Measurements from ENCODE around the gene P2RY6. TPM values are rescaled to one million over a fixed set of nuclear protein-coding genes. Genes with fewer than 3 reads are reported as not detected.

P2RY6 gene
- total and polyA plus RNA-seq, 10 of the 15 experiments (the other 5 are each of a cell fraction or from before 2014, with no cell fraction given) = 0.05 to 0.90 (median 0.22) TPM; not detected in 4

DNA sequence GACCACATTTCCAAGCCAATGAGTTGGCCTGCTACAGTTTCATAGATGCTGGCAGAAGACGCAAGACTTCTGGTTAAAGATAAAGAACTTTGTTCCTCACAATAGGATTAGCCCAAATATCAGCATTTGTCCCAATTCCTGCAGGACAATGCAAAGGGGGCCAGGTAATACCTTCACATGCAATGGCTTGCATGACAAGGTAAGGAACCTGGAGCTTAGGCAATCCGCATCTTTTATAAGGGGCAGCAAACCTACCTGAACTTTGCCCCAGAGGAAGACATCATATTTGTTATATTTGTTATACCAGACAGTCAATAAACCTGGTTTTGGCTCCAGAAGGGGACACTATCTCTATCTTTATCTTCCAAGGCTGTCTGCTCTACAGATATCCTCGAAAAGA, 5.3 kb downstream of the P2RY6 start (continued):
- TF ChIP-seq, protein P1, sequence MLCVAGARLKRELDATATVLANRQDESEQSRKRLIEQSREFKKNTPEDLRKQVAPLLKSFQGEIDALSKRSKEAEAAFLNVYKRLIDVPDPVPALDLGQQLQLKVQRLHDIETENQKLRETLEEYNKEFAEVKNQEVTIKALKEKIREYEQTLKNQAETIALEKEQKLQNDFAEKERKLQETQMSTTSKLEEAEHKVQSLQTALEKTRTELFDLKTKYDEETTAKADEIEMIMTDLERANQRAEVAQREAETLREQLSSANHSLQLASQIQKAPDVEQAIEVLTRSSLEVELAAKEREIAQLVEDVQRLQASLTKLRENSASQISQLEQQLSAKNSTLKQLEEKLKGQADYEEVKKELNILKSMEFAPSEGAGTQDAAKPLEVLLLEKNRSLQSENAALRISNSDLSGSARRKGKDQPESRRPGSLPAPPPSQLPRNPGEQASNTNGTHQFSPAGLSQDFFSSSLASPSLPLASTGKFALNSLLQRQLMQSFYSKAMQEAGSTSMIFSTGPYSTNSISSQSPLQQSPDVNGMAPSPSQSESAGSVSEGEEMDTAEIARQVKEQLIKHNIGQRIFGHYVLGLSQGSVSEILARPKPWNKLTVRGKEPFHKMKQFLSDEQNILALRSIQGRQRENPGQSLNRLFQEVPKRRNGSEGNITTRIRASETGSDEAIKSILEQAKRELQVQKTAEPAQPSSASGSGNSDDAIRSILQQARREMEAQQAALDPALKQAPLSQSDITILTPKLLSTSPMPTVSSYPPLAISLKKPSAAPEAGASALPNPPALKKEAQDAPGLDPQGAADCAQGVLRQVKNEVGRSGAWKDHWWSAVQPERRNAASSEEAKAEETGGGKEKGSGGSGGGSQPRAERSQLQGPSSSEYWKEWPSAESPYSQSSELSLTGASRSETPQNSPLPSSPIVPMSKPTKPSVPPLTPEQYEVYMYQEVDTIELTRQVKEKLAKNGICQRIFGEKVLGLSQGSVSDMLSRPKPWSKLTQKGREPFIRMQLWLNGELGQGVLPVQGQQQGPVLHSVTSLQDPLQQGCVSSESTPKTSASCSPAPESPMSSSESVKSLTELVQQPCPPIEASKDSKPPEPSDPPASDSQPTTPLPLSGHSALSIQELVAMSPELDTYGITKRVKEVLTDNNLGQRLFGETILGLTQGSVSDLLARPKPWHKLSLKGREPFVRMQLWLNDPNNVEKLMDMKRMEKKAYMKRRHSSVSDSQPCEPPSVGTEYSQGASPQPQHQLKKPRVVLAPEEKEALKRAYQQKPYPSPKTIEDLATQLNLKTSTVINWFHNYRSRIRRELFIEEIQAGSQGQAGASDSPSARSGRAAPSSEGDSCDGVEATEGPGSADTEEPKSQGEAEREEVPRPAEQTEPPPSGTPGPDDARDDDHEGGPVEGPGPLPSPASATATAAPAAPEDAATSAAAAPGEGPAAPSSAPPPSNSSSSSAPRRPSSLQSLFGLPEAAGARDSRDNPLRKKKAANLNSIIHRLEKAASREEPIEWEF (IDR thresholded peaks at IDR 0.05; ENCODE audit: insufficient replicate concordance, low read depth, low read length) = no peak
- TF ChIP-seq, protein P2, sequence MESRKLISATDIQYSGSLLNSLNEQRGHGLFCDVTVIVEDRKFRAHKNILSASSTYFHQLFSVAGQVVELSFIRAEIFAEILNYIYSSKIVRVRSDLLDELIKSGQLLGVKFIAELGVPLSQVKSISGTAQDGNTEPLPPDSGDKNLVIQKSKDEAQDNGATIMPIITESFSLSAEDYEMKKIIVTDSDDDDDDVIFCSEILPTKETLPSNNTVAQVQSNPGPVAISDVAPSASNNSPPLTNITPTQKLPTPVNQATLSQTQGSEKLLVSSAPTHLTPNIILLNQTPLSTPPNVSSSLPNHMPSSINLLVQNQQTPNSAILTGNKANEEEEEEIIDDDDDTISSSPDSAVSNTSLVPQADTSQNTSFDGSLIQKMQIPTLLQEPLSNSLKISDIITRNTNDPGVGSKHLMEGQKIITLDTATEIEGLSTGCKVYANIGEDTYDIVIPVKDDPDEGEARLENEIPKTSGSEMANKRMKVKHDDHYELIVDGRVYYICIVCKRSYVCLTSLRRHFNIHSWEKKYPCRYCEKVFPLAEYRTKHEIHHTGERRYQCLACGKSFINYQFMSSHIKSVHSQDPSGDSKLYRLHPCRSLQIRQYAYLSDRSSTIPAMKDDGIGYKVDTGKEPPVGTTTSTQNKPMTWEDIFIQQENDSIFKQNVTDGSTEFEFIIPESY (IDR thresholded peaks at IDR 0.05) = no peak

- ATAC-seq = no peak
- CTCF ChIA-PET = interaction anchor here (0.7 kb wide), 1 partner anchor 57 kb away, joined by 3 read pairs; no protein-coding TSS in a partner anchor
- no peaks in the 10 kb centered on the region for H3K36me3 ChIP-seq (ENCODE audit: control insufficient read depth in 2 of 2, insufficient read depth in 2 of 2, low read length in 1 of 2)
- RAD21 ChIA-PET (ENCODE audit: unreplicated experiment) = interaction anchor here (0.6 kb wide), 1 partner anchor 251 kb away, joined by 3 read pairs; no protein-coding TSS in a partner anchor
- BruUV-seq (replicated peaks) = no TSS peak
- POLR2A ChIA-PET = no interaction called here
- no peak overlapping the region for H2AFZ ChIP-seq (ENCODE audit: control insufficient read depth, low read depth, low read length)
- 13% methylated on average over 5 of the region's 5 CpGs for WGBS (ENCODE audit: insufficient coverage, insufficient replicate concordance, low lambda C conversion rate, missing lambda C conversion rate)
- H3K9me3 ChIP-seq (replicated peaks; ENCODE audit: control insufficient read depth, insufficient read depth, low read length) = no peaks in the 10 kb centered on the region
- SMC1A ChIA-PET (ENCODE audit: uncharacterized antibody, unreplicated experiment) = interaction anchor here (1.9 kb wide), 1 partner anchor 8 kb away, joined by 5 read pairs; no protein-coding TSS in a partner anchor
- intact Hi-C loops (cut with micrococcal nuclease; ENCODE audit: unreplicated experiment) (no loop called here), in situ Hi-C loops (cut with MboI) (no loop called here)
- FAIRE-seq = no peak
- H3K4me3 ChIP-seq = no peak overlapping the region
- H3K4me2 ChIP-seq (ENCODE audit: control insufficient read depth, insufficient read depth) = no peak overlapping the region
- DNase-seq (ENCODE audit: low read depth, low spot score) = no peak
- H3K4me1 ChIP-seq (ENCODE audit: control insufficient read depth, insufficient read depth, low read length) = peaks cover 3% of the 10 kb centered on the region
- H3K27ac ChIP-seq (ENCODE audit: control insufficient read depth, insufficient read depth) = no peak overlapping the region
- H3K79me2 ChIP-seq (ENCODE audit: control insufficient read depth, insufficient read depth, low read length) = no peaks in the 10 kb centered on the region
- H3K27me3 ChIP-seq (replicated peaks in 1 of 2; ENCODE audit: control insufficient read depth in 2 of 2, insufficient read depth in 2 of 2, low read length in 1 of 2) = no peaks in the 10 kb centered on the region
- H4K20me1 ChIP-seq (ENCODE audit: control insufficient read depth, insufficient read depth) = no peaks in the 10 kb centered on the region
- no peak overlapping the region for H3K9ac ChIP-seq (ENCODE audit: control insufficient read depth, insufficient read depth, low read length)
- TF ChIP-seq MTA2 (IDR thresholded peaks at IDR 0.05; ENCODE audit: low read depth) (no peak), IKZF1 (conservative IDR thresholded peaks at IDR 0.05) (0 out of 2 replicates have a peak, but pooled peaks have one; percentile 28), DPF2 (IDR thresholded peaks at IDR 0.05) (no peak), RUNX3 (IDR thresholded peaks at IDR 0.05; ENCODE audit: low read length) (0 out of 2 replicates have a peak, but pooled peaks have one; percentile 31), BHLHE40 (IDR thresholded peaks at IDR 0.05; ENCODE audit: borderline replicate concordance in 1 of 2, low read depth in 2 of 2, low read length in 1 of 2) (peak in 1 of 2 experiments; percentile 59; a peak in 2 of 4 replicates), CHD4 (IDR thresholded peaks at IDR 0.05) (no peak), TARDBP (IDR thresholded peaks at IDR 0.05; ENCODE audit: borderline replicate concordance) (no peak), FOXK2 (IDR thresholded peaks at IDR 0.05) (no peak), POLR2AphosphoS2 (IDR thresholded peaks at IDR 0.05; ENCODE audit: low read depth, low read length) (no peak), SPI1 (IDR thresholded peaks at IDR 0.05; ENCODE audit: borderline replicate concordance, insufficient read depth, low read depth, low read length) (peak; percentile 50; the same call in 1 of the 2 replicates), YBX1 (IDR thresholded peaks at IDR 0.05) (no peak)
- TF ChIP-seq, protein P3, sequence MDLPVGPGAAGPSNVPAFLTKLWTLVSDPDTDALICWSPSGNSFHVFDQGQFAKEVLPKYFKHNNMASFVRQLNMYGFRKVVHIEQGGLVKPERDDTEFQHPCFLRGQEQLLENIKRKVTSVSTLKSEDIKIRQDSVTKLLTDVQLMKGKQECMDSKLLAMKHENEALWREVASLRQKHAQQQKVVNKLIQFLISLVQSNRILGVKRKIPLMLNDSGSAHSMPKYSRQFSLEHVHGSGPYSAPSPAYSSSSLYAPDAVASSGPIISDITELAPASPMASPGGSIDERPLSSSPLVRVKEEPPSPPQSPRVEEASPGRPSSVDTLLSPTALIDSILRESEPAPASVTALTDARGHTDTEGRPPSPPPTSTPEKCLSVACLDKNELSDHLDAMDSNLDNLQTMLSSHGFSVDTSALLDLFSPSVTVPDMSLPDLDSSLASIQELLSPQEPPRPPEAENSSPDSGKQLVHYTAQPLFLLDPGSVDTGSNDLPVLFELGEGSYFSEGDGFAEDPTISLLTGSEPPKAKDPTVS (IDR thresholded peaks at IDR 0.05; ENCODE audit: low read depth, low read length) = no peak
- TF ChIP-seq, protein P4, sequence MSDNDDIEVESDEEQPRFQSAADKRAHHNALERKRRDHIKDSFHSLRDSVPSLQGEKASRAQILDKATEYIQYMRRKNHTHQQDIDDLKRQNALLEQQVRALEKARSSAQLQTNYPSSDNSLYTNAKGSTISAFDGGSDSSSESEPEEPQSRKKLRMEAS (IDR thresholded peaks at IDR 0.05; ENCODE audit: low read depth, low read length) = no peak
Observed at GRCh38 chr11:73280626-73281025, 8.5 kb downstream of the P2RY6 start.
